Calu3 (cell line): ENCODE data around the gene FAM193B. TPM values are rescaled to one million over a fixed set of nuclear protein-coding genes. Genes with fewer than 3 reads are reported as not detected.

ENCODE experiments used
- BruUV-seq: library from RNA; stranded (reverse); fragments of 400-500 nt; replicated peaks from 2 replicates; lab custom pipeline; 2021; lab: Mats Ljungman, UMichigan
- CTCF ChIA-PET: fragments of 300-600 bp; sonication (Branson Sonifier 250); formaldehyde crosslinking; loops from one replicate; lab custom pipeline; 2022; ENCODE audit warnings: antibody characterized with exemption; lab: Charles Lee
- DNase-seq: peaks from one replicate; pipeline ENCODE4 v3.0.0; 2022
- H3K27ac Mint-ChIP-seq: one replicate; pipeline ENCODE4 v1.8.0; 2022; ENCODE audit warnings: mixed read lengths; ENCODE audit not compliant: unreplicated experiment
- H3K27me3 Mint-ChIP-seq: one replicate; pipeline ENCODE4 v1.8.0; 2022; ENCODE audit warnings: mixed read lengths; ENCODE audit not compliant: unreplicated experiment
- H3K36me3 Mint-ChIP-seq: one replicate; pipeline ENCODE4 v1.8.0; 2022; ENCODE audit warnings: mild to moderate bottlenecking, moderate library complexity, mixed read lengths; ENCODE audit not compliant: insufficient read depth, unreplicated experiment
- H3K4me1 Mint-ChIP-seq: one replicate; pipeline ENCODE4 v1.8.0; 2022; ENCODE audit warnings: mild to moderate bottlenecking, low read depth, mixed read lengths; ENCODE audit not compliant: unreplicated experiment
- H3K4me3 Mint-ChIP-seq: one replicate; pipeline ENCODE4 v1.8.0; 2022; ENCODE audit warnings: mild to moderate bottlenecking, low read depth, moderate library complexity, mixed read lengths; ENCODE audit not compliant: unreplicated experiment
- H3K9me3 Mint-ChIP-seq: one replicate; pipeline ENCODE4 v1.8.0; 2022; ENCODE audit warnings: low read depth, mixed read lengths; ENCODE audit not compliant: unreplicated experiment
- intact Hi-C: fragments of 100-400 bp; cut with micrococcal nuclease; formaldehyde crosslinking; loops from one replicate; pipeline ENCODE4 v1.10.0; 2022; ENCODE audit not compliant: unreplicated experiment
- total RNA-seq: library from RNA; stranded (reverse); gene quantifications from 2 replicates; pipeline ENCODE4 v1.2.3, GENCODE V29; 2022
- TF ChIP-seq, protein P1 (sequence below): fragments of 200-600 bp; IDR thresholded peaks from one replicate; pipeline ENCODE4 v1.8.0; 2022; ENCODE audit warnings: antibody characterized with exemption; ENCODE audit not compliant: unreplicated experiment

The FAM193B gene
- total RNA-seq, 1 experiment from 2014 or later: 97.0 TPM

DNA sequence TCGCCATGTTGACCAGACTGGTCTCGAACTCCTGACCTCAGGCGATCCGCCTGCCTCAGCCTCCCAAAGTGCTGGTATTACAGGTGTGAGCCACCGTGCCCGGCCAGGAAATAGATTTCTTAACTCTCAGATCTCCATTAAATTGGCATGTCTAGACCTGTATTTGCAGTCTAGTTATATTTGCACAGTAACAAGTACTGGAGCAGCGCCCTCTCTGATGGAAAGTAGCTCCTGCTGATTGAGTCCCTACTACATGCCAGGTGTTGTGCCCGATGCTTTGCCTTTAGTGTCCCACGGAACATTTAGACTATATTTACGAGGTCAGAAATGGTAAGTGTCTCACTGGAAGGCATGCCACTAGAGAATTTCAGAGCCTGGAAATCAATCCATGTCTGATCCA, 21.8 kb upstream of the FAM193B start:
- no peak for DNase-seq
- Mint-ChIP-seq H3K4me3 (no peak overlapping the region), H3K36me3 (no peaks in the 10 kb centered on the region), H3K9me3 (no peaks in the 10 kb centered on the region), H3K27ac (no peak overlapping the region), H3K27me3 (peaks cover 27% of the 10 kb centered on the region), H3K4me1 (peaks cover 11% of the 10 kb centered on the region)
- intact Hi-C loops: no loop called here
- CTCF ChIA-PET: no interaction called here
- BruUV-seq: no TSS peak
- TF ChIP-seq, protein P1, sequence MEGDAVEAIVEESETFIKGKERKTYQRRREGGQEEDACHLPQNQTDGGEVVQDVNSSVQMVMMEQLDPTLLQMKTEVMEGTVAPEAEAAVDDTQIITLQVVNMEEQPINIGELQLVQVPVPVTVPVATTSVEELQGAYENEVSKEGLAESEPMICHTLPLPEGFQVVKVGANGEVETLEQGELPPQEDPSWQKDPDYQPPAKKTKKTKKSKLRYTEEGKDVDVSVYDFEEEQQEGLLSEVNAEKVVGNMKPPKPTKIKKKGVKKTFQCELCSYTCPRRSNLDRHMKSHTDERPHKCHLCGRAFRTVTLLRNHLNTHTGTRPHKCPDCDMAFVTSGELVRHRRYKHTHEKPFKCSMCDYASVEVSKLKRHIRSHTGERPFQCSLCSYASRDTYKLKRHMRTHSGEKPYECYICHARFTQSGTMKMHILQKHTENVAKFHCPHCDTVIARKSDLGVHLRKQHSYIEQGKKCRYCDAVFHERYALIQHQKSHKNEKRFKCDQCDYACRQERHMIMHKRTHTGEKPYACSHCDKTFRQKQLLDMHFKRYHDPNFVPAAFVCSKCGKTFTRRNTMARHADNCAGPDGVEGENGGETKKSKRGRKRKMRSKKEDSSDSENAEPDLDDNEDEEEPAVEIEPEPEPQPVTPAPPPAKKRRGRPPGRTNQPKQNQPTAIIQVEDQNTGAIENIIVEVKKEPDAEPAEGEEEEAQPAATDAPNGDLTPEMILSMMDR: no peak

DNA sequence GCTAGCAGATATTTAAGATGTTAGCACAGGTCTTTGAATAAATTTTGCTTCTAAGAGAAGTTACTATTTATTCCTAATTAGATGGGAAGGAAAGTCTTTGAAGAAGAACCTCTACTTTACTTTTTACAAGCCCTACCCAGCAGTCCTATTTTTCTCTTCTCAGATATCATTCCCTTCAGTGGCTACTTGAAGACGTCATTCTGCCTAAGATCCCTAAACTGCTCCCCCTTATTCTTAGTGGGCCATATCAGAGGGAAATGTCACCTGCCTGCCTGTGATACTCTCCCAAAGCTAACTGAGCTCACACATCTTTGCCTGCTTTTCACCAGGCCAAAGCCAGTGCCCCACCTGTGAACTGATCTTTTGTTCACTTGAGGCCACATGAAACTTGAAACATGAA, 21.1 kb upstream of the FAM193B start:
- Mint-ChIP-seq H3K9me3 (no peaks in the 10 kb centered on the region), H3K4me3 (no peak overlapping the region), H3K27ac (no peak overlapping the region), H3K4me1 (peaks cover 11% of the 10 kb centered on the region), H3K36me3 (no peaks in the 10 kb centered on the region), H3K27me3 (peaks cover 27% of the 10 kb centered on the region)
- TF ChIP-seq, protein P1: no peak
- DNase-seq: no peak
- no TSS peak for BruUV-seq
- intact Hi-C loops: no loop called here
- CTCF ChIA-PET: no interaction called here

GRCh38 chr5:177569894-177570293, 15.5 kb upstream of the FAM193B start:
- no peak overlapping the region for H3K4me3 Mint-ChIP-seq
- no peak for DNase-seq
- H3K27ac Mint-ChIP-seq: no peak overlapping the region
- intact Hi-C loops: no loop called here
- H3K9me3 Mint-ChIP-seq: no peaks in the 10 kb centered on the region
- peaks cover 30% of the 10 kb centered on the region for H3K27me3 Mint-ChIP-seq
- TF ChIP-seq, protein P1: no peak
- H3K4me1 Mint-ChIP-seq: peaks cover 2% of the 10 kb centered on the region
- CTCF ChIA-PET: interaction anchor here (2.3 kb wide), 1 partner anchor 22 kb away, joined by 8 read pairs; the partner anchor contains the start of gene TMED9
- no peaks in the 10 kb centered on the region for H3K36me3 Mint-ChIP-seq
- BruUV-seq: no TSS peak

DNA sequence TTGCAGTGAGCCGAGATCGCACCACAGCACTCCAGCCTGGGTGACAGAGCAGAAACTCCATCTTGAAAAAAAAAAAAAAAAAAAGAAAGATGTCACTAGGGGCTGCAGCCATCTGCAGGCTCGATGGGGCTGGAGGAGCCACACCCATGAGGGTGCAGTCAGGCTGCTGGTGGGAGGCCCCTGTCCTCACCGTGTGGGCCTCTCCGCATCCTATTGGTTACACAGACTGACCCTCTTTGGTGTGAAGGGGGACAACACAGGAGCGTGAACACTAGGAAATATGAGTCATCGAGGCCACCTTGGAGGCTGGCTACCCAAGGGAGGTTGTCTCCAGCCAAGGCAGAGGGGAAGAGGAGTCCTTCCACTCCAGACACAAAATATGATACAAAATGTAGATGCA, 14.0 kb upstream of the FAM193B start:
- Mint-ChIP-seq H3K9me3 (no peaks in the 10 kb centered on the region), H3K4me1 (no peaks in the 10 kb centered on the region), H3K36me3 (no peaks in the 10 kb centered on the region), H3K27me3 (peaks cover 29% of the 10 kb centered on the region), H3K27ac (no peak overlapping the region), H3K4me3 (no peak overlapping the region)
- no peak for DNase-seq
- BruUV-seq: no TSS peak
- intact Hi-C loops: no loop called here
- CTCF ChIA-PET: interaction anchor here (2.3 kb wide), 1 partner anchor 24 kb away, joined by 8 read pairs; the partner anchor contains the start of gene TMED9
- TF ChIP-seq, protein P1: no peak
